A549 treated with RU486 at 1 μM for 4 hours (cell line): ENCODE results near the gene ZMYND15. TPM values are rescaled to one million over a fixed set of nuclear protein-coding genes. Genes with fewer than 3 reads are reported as not detected.

ENCODE experiments used
- total RNA-seq: library from RNA; stranded (reverse); fragments of 200-300 nt; extraction: Qiagen RNA extraction; gene quantifications from 5 replicates; pipeline ENCODE4 v1.2.3, GENCODE V29; 2022; ENCODE audit warnings: low read depth

The ZMYND15 gene, protein sequence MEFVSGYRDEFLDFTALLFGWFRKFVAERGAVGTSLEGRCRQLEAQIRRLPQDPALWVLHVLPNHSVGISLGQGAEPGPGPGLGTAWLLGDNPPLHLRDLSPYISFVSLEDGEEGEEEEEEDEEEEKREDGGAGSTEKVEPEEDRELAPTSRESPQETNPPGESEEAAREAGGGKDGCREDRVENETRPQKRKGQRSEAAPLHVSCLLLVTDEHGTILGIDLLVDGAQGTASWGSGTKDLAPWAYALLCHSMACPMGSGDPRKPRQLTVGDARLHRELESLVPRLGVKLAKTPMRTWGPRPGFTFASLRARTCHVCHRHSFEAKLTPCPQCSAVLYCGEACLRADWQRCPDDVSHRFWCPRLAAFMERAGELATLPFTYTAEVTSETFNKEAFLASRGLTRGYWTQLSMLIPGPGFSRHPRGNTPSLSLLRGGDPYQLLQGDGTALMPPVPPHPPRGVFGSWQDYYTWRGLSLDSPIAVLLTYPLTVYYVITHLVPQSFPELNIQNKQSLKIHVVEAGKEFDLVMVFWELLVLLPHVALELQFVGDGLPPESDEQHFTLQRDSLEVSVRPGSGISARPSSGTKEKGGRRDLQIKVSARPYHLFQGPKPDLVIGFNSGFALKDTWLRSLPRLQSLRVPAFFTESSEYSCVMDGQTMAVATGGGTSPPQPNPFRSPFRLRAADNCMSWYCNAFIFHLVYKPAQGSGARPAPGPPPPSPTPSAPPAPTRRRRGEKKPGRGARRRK
- total RNA-seq: 0.47 to 0.89 TPM (median 0.56 TPM) in 5 replicates

DNA sequence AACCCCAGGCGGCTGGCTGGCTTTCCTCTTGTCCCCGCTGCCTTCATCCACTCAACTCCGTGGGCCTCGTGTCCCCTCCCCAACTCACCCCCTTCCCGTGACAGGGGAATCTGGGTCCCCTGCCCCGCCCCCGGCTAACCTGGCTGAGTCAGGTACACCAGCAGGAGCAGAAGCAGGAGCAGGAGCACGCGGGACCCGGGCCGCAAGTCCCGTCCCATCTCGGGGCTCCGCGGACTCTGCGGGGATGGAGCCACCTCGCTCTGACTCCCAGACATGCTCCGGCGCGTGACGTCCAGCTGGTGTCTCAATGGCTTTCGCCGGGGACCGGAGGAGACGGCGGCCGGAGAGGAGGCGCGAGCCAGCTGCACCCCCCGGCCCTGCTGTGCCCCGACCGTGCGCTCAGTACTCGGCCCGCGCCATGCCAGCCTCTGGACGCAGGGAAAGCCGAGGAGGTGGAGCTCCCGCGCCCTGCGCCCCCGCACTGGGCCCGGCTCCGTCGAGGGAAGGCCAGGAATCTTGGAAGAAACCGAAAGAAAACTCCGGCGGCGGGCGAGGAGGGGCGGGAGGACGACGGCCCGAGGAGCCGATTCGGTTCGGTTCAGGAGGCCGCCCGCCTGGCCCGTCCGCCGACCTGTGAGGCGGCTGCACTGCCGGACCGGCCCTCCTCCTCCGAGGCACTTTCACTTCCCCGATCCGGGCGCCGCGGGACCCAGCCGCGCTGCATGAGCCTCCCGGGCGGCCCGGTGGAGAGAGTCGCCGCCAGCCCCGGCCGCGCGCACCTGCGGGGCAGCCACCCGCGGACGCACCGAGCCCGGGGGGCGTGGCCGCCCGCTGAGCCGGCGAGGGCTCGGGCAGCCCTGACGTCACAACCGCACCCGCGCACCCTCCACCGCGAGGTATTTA is at the start of gene ZMYND15, which contains the start of gene CXCL16:
Gene ZMYND15 (plus strand): TSS at position 712 of the 903 bp plus-strand sequence. CDS start 716 bp downstream, outside the sequence.
Gene CXCL16 (minus strand): TSS at position 807 of the 903 bp plus-strand sequence. CDS start 589 bp downstream, at position 218.

GRCh38 chr17:4709794-4710692 is 29.6 kb upstream of the ZMYND15 start, which contains the start of gene ARRB2:
Gene ARRB2 (plus strand): TSS chr17:4710632. CDS start chr17:4710722, 90 bp downstream.

GRCh38 chr17:4771519-4772234 is 32.0 kb downstream of the ZMYND15 start, which contains the start of gene TM4SF5:
Gene TM4SF5 (plus strand): TSS chr17:4771886. CDS start chr17:4771923, 37 bp downstream.

DNA sequence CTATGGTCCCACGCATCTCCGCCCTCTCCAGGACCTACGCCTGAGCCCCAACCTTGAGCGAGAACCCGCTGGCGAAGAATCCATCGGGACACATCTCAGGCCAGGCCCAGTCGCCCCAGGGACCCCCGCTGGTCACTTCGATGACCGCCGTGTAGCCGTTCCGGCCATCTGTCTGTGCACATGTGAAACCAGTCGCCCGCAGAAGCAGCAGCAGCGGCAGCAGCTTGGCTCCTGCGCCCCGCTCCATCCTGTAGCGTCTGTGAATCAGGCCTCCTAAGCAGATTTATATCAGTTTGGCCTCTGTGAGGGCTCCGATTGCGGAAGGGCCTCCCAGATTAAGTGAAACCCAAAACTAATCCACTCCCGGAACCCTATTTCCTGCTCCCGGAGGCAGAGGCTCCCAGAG is 46.5 kb downstream of the ZMYND15 start, which contains the start of gene VMO1:
Gene VMO1 (minus strand): TSS at position 259 of the 406 bp plus-strand sequence. CDS start 12 bp downstream, at position 247.

DNA sequence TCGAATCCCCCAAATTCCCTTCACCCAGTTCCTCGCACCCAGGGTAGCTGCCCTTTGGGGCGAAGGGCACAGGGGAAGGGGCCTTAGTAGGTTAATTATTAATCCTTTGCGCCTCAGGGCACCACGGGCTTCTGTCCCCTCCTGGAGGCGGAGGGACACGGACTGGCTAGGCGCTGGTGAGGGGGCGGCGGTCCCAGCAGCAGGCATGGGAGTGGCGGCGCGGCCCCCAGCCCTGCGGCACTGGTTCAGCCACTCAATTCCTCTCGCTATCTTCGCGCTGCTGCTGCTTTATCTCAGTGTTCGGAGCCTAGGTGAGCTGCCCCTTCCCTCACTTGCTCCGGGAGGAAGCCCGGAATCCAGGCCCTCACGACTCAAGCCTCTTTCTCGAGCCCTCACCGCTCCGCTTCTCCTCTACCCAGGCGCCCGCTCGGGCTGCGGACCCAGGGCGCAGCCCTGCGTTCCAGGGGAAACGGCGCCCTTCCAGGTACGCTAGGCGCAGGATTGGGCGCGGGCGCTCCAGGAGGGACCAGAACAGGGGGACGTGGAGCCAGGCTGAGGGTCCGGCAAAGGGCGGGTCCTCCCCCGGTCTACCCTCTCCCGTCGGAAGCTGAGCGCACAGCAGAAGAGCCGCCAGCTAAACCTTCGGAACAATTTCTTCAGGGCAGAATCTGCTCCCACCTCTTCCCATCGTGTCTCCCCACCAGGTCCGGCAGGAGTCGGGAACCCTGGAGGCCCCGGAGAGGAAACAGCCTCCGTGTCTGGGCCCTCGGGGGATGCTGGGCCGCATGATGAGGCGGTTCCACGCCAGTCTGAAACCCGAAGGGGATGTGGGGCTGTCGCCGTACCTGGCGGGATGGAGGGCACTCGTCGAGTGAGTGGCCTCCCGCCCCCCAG is 49.4 kb downstream of the ZMYND15 start, which contains the start of gene GLTPD2:
Gene GLTPD2 (plus strand): TSS at position 158 of the 894 bp plus-strand sequence. CDS start 48 bp downstream, at position 206.

Other genes starting within 250 kb of the ZMYND15 start
- gene SPNS2, start 241.0 kb upstream of the ZMYND15 start, total RNA-seq: 5.8 to 14.1 TPM (median 11.2 TPM) in 5 replicates
- gene MYBBP1A, start 184.4 kb upstream of the ZMYND15 start, total RNA-seq: 92.2 to 121 TPM (median 114 TPM) in 5 replicates
- gene GGT6, start 179.3 kb upstream of the ZMYND15 start, total RNA-seq: 0.35 TPM in 1 of 5 replicates, not detected in the others
- gene SMTNL2, start 155.3 kb upstream of the ZMYND15 start, total RNA-seq: 0.32 to 1.0 TPM (median 0.53 TPM) in 5 replicates
- gene ALOX15, start 98.2 kb upstream of the ZMYND15 start, total RNA-seq: 0.10 to 0.12 TPM in 2 of 5 replicates, not detected in the others
- gene PELP1, start 35.7 kb upstream of the ZMYND15 start, total RNA-seq: 62.8 to 81.0 TPM (median 77.6 TPM) in 5 replicates
- gene ARRB2, start 29.2 kb upstream of the ZMYND15 start, total RNA-seq: 48.9 to 75.6 TPM (median 63.8 TPM) in 5 replicates
- gene MED11, start 8.4 kb upstream of the ZMYND15 start, total RNA-seq: 39.1 to 46.0 TPM (median 44.8 TPM) in 5 replicates
- gene CXCL16, start 95 bp downstream of the ZMYND15 start, total RNA-seq: 13.8 to 20.0 TPM (median 17.9 TPM) in 5 replicates
- 0.41 to 1.1 TPM (median 0.82 TPM) in 5 replicates for gene TM4SF5, start 32.1 kb downstream of the ZMYND15 start, total RNA-seq
- 0.35 to 1.5 TPM (median 1.1 TPM) in 5 replicates for gene VMO1, start 46.5 kb downstream of the ZMYND15 start, total RNA-seq
- 0.14 to 0.15 TPM in 2 of 5 replicates, not detected in the others for gene GLTPD2, start 49.1 kb downstream of the ZMYND15 start, total RNA-seq
- gene PSMB6, start 56.3 kb downstream of the ZMYND15 start, total RNA-seq: 461 to 534 TPM (median 480 TPM) in 5 replicates
- gene PLD2, start 67.3 kb downstream of the ZMYND15 start, total RNA-seq: 18.4 to 25.8 TPM (median 22.8 TPM) in 5 replicates
- gene MINK1, start 93.5 kb downstream of the ZMYND15 start, total RNA-seq: 42.8 to 59.3 TPM (median 56.3 TPM) in 5 replicates
- 0.15 to 0.35 TPM (median 0.30 TPM) in 5 replicates for gene C17orf107, start 159.7 kb downstream of the ZMYND15 start, total RNA-seq
- gene CHRNE, start 163.3 kb downstream of the ZMYND15 start, total RNA-seq: 0.05 to 0.15 TPM (median 0.08 TPM) in 3 of 5 replicates, not detected in the others
- not detected in 5 replicates for gene GP1BA, start 192.4 kb downstream of the ZMYND15 start, total RNA-seq
- gene SLC25A11, start 200.2 kb downstream of the ZMYND15 start, total RNA-seq: 51.1 to 79.7 TPM (median 75.4 TPM) in 5 replicates
- gene RNF167, start 200.4 kb downstream of the ZMYND15 start, total RNA-seq: 88.1 to 164 TPM (median 124 TPM) in 5 replicates
- 2,878 to 3,154 TPM (median 3,052 TPM) in 5 replicates for gene PFN1, start 208.7 kb downstream of the ZMYND15 start, total RNA-seq
- gene ENO3, start 211.3 kb downstream of the ZMYND15 start, total RNA-seq: 50.7 to 68.1 TPM (median 55.2 TPM) in 5 replicates
- 72.8 to 95.3 TPM (median 75.3 TPM) in 5 replicates for gene SPAG7, start 228.0 kb downstream of the ZMYND15 start, total RNA-seq
- 20.9 to 36.6 TPM (median 32.9 TPM) in 5 replicates for gene CAMTA2, start 247.8 kb downstream of the ZMYND15 start, total RNA-seq